Lung (tissue), 12 donors: Measurements from ENCODE around the gene MS4A18. TPM values are rescaled to one million over a fixed set of nuclear protein-coding genes. Genes with fewer than 3 reads are reported as not detected.

Experiments
- ATAC-seq: fragments of 200-7000 bp; cut with Tn5 transposase; one replicate; pipeline ENCODE4 v1.9.1; 2020; ENCODE audit warnings: moderate number of reproducible peaks; ENCODE audit not compliant: insufficient read depth, low FRiP score
- DNase-seq, 3 donors: peaks; one replicate each; pipeline ENCODE4 v3.0.0-alpha.2; 2013 to 2017
- H3K27ac ChIP-seq, 2 donors: one replicate each; pipeline ENCODE4 v1.5.1; 2013; ENCODE audit warnings: mild to moderate bottlenecking in 2 of 2, moderate library complexity in 2 of 2, control low read depth in 1 of 2, inconsistent platforms in 1 of 2, low read depth in 1 of 2, low read length in 1 of 2
- H3K27me3 ChIP-seq, 3 donors: one replicate each; pipeline ENCODE4 v1.5.1; 2013; ENCODE audit warnings: low read length in 2 of 3; ENCODE audit not compliant: control insufficient read depth in 3 of 3, insufficient read depth in 3 of 3
- H3K36me3 ChIP-seq, 4 donors: one replicate each; pipeline ENCODE4 v1.5.1; 2013; ENCODE audit warnings: low read length in 4 of 4, mild to moderate bottlenecking in 1 of 4, moderate library complexity in 1 of 4; ENCODE audit not compliant: control insufficient read depth in 4 of 4, insufficient read depth in 4 of 4
- H3K4me1 ChIP-seq, 5 donors: one replicate each; pipeline ENCODE4 v1.5.1; 2013; ENCODE audit warnings: low read length in 5 of 5, mild to moderate bottlenecking in 2 of 5, moderate library complexity in 1 of 5; ENCODE audit not compliant: control insufficient read depth in 5 of 5, insufficient read depth in 5 of 5
- H3K4me3 ChIP-seq: one replicate; pipeline ENCODE4 v1.5.1; 2013; ENCODE audit warnings: mild to moderate bottlenecking, control low read depth, moderate library complexity
- H3K9ac ChIP-seq, 2 donors: one replicate each; pipeline ENCODE4 v1.5.1; 2013; ENCODE audit warnings: low read length in 2 of 2, control low read depth in 1 of 2; ENCODE audit not compliant: insufficient read depth in 1 of 2
- H3K9me3 ChIP-seq, 4 donors: one replicate each; pipeline ENCODE4 v1.5.1; 2013; ENCODE audit warnings: low read length in 3 of 4, mild to moderate bottlenecking in 1 of 4, moderate library complexity in 1 of 4; ENCODE audit not compliant: control insufficient read depth in 4 of 4, insufficient read depth in 3 of 4
- CTCF ChIP-seq: IDR thresholded peaks from 2 replicates; pipeline ENCODE4 v1.5.1; 2012; ENCODE audit warnings: mild to moderate bottlenecking; ENCODE audit errors: control extremely low read depth, extremely low read depth
- WGBS, 2 donors: extraction: QIAGEN DNeasy Blood & Tissue Kit; methylation state at CpG; one replicate each; pipeline ENCODE4 v1.1.7; 2013; 5-methylcytosine and 5-hydroxymethylcytosine counted together
- polyA plus RNA-seq, 2 donors: library from polyadenylated mRNA; stranded (reverse); fragments of 200-250 nt; gene quantifications; one replicate each; pipeline ENCODE4 v1.2.1, GENCODE V29; 2013
- total RNA-seq, 2 donors: library from RNA; depleted of rRNA in 1 of 2; stranded (reverse); fragments of >200 nt in 1 of 2; gene quantifications; one replicate each; pipeline ENCODE4 v1.2.1, GENCODE V29; 2014 to 2021
- donor health status: control.
- donor health status: control.
- donor health status: Bipolar disorder and iron deficiency.
- donor health status: healthy.
- donor health status: DM: yes; HTN: yes; CAD: no.

Gene MS4A18
- total and polyA plus RNA-seq, 4 donors = 0.03 TPM; not detected in 3

- Histone ChIP-seq H3K4me1 (peaks cover 0 to 5% (median 0%) of the 10 kb centered on the region in 5 donors), H3K4me3 (no peak overlapping the region), H3K36me3 (no peaks in the 10 kb centered on the region), H3K27ac (no peak overlapping the region), H3K9me3 (peaks cover 0 to 3% (median 0%) of the 10 kb centered on the region in 4 donors), H3K27me3 (peaks cover 0 to 3% (median 0%) of the 10 kb centered on the region in 3 donors), H3K9ac (no peak overlapping the region)
- ATAC-seq = no peak
- TF ChIP-seq CTCF = no peak
- WGBS, 2 donors = 93 to 99% methylated on average over 4 of the region's 4 CpGs
- DNase-seq = no peak
These were observed 57.4 kb downstream of the MS4A18 start for GRCh38 chr11:60781981-60782316.

GRCh38 chr11:60782393-60783140 lies 58.0 kb downstream of the MS4A18 start:
- Histone ChIP-seq H3K27ac (no peak overlapping the region), H3K9ac (no peak overlapping the region), H3K36me3 (no peaks in the 10 kb centered on the region), H3K4me1 (peaks cover 0 to 6% (median 0%) of the 10 kb centered on the region in 5 donors), H3K27me3 (peaks cover 0 to 3% (median 0%) of the 10 kb centered on the region in 3 donors), H3K9me3 (peaks cover 0 to 3% (median 0%) of the 10 kb centered on the region in 4 donors), H3K4me3 (no peak overlapping the region)
- WGBS, 2 donors = 87 to 88% methylated on average over 12 of the region's 12 CpGs
- no peak for TF ChIP-seq CTCF
- DNase-seq (no peak), ATAC-seq (no peak)

- H3K27ac ChIP-seq = no peak overlapping the region
- H3K4me3 ChIP-seq = no peak overlapping the region
- DNase-seq = no peak
- no peak for ATAC-seq
- peaks cover 0 to 3% (median 0%) of the 10 kb centered on the region in 3 donors for H3K27me3 ChIP-seq
- H3K9me3 ChIP-seq = peaks cover 0 to 3% (median 0%) of the 10 kb centered on the region in 4 donors
- H3K36me3 ChIP-seq = no peaks in the 10 kb centered on the region
- no peak overlapping the region for H3K9ac ChIP-seq
- TF ChIP-seq CTCF = no peak
- 95% methylated on average over 8 of the region's 8 CpGs for WGBS, 2 donors
- H3K4me1 ChIP-seq = peaks cover 0 to 6% (median 0%) of the 10 kb centered on the region in 5 donors
These were observed 58.6 kb downstream of the MS4A18 start for GRCh38 chr11:60783141-60783484.
